Middle frontal gyrus (tissue), 1 donor: ENCODE results near the gene SORCS2.

Source experiments
- DNase-seq: peaks from one replicate; pipeline ENCODE4 v3.0.0-alpha.2; 2015; ENCODE audit warnings: low spot score; ENCODE audit errors: extremely low spot score

The SORCS2 gene

DNA sequence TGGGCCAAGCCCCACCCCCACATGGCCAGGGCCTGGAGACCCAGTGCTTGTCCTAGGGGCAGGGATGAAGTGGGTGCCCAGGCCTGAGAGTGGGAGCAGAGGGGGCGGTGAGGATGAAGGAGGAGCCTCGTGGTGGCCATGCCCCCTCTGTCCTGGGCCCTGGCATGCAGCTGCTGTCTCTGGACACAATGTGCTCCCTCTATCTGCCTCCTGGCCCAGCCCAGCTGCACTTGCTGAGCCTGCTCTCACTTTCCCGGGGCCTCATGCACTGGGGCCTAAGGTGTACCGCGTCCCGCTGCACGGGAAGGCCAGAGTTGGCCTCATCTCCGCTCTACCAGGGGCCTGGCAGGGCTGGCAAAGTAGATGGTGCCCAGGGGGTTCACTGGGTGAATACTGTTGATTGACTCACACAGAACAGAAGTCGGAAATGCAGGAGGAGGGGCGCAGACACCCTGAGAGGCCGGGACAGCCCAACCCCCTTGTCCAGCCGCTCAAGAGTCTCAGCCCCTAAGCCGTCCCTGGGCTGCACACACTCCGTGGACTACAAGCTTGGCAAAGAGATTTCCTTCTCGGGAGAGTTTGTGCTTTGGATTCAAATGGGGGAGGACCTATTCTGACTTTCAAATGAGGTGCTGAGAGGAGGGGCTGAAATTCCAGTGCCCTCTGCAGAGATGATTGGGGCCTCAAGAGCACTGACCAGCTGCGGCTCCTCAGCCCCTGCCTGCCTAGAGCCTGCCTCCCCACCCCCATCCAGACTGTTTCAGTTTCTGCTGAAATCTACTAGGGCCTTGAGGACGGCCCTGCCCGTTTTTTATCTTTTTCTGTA lies 130.0 kb downstream of the SORCS2 start:
- no peak for DNase-seq

DNA sequence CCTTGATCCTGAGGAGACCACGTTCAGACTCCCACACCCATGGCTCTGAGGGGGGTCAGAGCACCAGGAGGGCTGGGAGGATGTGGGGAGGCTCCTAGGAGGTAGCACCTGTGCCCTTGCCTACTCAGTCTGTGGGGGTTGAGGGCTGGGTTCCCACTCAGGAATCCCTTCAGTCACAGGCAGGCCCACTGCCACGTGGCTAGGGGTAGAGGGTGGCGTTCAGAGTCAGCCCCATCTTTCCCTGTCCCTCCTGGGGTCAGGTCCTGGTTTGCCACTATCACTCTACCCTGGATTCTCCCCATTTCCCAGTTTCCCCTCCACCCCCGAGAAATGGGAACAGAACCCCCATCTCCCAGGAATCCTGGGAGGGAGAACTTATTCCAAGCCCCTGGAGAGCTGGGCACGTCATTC lies 131.1 kb downstream of the SORCS2 start:
- DNase-seq: no peak

DNA sequence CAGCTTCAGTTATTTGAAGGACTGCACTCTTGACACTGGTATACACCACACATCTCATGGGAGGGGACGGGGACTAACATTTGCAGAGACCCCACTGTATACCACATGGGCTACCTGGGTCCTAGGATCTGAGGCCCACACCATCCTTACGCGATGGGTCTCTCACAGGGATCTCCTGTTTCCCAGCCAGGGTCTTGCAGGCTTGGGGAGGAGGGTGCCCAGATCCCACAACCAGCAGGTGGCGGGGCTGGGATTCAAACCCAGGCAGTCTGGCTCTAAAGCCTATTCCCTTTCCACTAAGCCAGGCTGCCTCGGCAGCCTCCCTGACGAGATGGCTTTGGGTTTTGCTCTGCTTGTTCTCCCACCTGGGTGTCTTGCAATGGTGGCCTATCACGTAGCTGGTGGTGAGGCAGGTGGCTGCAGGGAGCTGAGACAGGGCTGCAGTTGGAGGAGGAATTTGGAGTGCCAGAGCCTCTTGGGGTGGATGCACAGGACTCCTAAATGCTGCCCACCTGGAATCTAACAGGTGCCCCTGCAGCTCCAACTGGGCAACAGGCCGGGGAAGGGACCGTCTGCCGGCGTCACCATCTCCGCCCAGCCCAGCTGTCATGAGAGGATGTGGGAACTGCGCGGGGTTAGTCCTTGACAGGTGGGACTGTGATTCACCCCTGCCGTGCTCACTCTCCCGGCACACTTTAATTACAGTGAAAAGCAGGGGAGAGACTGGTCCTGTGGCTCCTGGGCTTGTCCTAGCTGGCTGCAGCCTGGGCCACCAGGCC lies 131.7 kb downstream of the SORCS2 start:
- DNase-seq: no peak

DNA sequence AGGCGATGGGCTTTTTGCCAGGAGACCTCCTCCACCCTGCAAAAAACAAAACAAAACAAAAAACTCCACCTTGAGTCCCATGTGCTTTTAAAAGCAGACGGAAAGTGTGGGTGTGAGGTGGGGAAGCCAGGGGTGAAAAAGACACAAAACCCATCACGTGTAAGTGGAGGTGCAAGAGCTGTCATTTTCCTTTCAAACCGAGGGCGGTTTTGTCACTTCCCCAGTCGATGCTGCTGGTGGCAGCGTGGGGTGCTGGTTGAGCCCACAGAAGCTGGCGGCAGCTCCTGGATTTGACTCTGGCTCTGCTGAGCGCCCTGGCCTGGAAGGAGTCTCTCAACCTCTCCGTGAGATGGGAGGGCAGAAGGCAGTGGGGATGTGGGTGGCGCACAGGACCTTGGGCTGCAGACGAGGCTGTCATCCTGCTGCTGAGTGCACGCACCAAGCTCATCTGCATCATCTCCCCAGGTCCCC lies 132.3 kb downstream of the SORCS2 start:
- DNase-seq: no peak

GRCh38 chr4:7325541-7325940 lies 133.2 kb downstream of the SORCS2 start:
- DNase-seq: no peak

DNA sequence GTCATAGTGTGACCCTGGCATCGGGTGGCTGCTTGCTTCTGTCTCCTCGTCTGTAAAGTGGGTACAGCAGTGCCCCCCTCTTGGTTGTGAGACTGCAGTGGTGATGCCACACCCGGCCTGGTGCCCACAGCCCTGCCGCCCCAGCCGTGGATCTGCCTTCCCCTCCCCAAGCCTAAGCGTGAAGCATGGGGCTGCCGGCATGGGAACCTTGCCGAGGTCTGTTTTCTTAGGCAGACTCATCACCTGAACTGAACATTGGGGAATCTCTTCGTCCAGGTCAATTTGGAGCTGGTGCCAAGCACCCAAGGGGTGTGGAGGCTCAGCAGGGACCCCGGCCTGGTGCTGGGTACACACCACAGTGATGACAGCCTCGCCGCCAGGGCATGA lies 134.0 kb downstream of the SORCS2 start:
- no peak for DNase-seq

GRCh38 chr4:7326693-7327340 lies 134.5 kb downstream of the SORCS2 start:
- DNase-seq: no peak

GRCh38 chr4:7327341-7327885 lies 135.1 kb downstream of the SORCS2 start:
- DNase-seq: no peak

DNA sequence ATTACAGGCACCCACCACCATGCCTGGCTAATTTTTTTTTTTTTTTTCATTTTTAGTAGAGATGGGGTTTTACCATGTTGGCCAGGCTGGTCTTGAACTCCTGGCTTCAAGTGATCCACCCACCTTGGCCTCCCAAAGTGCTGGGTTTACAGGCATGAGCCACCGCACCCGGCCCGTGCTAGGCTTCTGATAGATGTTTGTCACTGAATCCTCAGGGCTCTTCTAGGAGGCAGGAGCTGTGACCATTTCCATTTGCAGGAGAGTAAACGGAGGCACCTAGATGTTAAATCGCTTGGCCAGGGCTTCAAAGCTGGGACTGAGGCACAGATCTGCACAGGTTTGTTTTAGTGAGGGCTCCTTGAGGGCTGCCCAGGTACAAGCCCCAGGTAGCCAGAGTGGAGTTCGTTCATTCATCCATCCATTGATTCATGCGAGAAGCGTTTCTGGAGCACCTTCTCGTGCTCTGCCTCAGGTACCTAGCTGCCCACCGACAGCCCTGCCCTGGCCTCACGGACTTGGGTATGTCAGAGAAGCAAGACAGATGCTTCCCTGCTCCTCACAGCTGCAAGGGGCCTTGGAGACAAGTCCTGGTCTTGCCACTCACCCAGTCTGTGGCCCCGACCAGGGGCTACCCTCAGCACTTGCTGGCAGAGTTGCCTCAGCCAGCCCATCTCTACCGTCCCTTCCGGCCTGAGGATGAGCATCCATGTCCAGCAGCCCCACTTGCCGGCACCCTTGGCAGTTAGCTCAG lies 136.0 kb downstream of the SORCS2 start:
- DNase-seq: no peak

- DNase-seq: no peak
Observed at GRCh38 chr4:7328913-7329638, 136.7 kb downstream of the SORCS2 start.

- no peak for DNase-seq
Observed at GRCh38 chr4:7330031-7330596, 137.8 kb downstream of the SORCS2 start.

DNA sequence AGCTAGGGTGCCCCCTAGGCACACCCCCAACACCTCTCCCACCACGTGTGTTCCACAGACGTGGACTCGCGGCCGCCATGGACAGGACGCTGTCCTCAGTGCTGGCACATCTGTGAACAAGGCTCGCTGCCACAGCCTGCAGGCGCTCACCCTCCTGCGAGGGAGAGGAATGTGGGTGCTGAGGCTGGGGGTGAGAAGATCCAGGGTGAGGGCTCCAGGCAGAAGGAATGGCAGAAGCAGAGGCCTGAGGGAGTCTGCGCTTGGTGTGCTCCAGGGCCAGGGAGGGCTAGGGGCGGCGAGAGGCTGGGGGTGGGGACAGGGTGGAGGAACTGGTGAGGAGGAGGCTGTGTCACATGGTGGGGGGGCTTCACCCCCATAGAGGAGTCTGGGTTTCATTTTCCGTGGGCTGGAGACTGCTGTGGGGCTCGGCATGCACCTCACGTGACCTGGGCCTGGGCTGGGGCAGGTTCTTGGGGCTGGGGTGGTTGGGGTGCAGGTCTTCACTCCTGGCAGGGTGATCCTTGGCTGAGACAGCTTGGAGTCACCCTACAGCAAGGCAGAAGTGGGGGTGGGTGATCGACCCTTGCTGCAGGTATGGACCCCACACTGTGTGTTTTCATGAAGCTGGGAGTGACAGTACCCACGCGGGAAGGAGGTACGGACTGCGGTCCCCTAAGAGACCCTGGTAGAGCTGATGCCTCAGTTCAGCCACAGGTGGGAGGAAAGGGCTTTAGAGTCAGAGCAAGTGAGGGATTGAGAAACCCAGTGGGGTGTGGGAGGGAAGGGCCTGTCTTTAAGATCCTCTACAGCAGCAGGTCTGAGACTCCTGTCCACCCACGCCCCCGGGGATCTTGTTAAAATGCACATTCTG lies 138.7 kb downstream of the SORCS2 start:
- DNase-seq: no peak

DNA sequence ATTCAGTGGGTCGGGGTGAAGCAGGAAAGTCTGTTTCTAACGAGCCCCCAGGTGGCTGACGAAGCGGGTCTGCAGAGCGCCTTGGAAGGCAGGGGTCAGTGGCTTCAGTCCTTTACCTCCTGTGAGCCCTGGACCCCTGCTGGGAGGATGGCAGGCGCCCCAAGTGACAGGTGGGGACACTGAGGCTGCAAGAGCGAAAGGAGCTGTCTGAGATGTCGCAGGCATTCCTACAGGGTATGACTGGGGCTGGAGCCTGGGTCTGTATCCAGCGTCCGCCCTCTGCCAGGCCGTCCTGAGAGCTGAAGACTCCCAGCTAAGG lies 139.3 kb downstream of the SORCS2 start:
- DNase-seq: no peak

DNA sequence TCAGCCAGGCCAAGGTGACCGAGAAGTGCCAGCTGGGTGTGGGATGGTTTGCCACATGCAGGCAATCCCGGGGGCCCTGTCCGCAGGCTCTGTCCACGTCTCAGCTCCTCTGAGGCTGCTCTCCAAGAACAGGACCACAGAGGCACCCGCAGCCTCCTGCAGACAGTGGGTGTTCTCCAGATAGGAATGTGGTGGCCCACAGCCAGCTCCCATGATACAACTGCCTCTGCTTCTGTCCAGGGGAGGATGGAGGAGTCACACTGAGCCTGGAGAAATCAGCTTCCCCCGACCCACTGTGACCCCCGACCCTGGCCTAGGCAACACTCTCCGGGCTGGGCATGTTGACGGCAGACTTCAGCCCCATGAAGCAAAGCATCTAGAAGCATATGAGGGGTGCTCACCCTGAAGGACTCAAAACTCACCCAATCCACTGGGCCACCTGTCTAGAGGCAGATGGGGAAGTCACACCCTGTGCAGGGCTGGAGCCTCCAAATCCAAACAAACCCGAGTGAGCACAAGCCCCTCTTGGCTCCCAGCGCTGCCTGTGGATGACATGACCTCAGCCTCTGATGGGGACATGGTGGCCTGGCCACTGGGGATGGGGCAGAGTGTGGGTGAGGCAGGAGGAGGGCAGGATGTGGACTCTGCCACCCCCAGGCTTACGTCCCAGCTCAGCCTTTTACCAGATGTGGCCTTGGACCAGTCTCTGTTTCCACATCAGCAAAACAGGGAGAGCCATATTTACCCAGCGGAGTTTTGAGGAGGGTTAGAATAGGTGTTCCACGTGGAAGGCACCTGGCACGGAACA lies 140.1 kb downstream of the SORCS2 start:
- DNase-seq: no peak

DNA sequence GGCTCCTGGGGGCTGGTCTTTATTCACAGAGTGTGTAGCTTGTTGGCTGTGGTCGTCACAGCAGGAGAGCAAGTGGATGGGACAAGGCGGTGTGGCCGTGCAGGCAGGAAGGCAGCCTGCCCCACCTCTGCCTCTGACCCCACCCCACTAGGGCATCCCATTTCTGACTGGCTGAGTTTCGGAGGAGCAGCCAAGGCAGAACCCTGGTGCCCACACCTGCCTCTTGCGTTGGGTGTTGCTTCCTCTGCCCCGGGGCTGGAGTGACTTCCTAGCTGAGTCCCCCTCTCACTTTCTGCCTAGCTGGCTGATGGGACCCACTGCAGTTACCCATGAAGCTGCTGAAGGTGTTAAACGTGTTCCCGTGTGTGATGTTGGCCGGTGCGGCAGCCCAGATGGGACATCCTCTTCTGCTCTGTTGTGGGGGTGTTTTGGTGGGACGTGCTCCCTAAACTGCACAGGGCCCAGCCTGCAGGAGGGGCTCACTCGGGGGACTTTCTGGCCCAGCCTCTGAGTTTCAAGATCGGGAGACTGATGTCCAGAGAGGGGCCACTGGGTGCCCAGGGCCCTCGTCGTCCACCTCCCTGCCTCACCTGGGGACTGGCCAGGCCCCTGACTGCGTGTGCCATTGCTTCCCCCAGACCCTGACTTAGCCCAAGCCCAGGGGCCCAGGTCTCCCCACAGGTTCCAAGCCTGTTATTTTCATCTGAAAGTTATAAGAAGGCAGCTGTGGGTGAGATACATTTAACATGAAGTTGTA lies 140.9 kb downstream of the SORCS2 start:
- no peak for DNase-seq

DNA sequence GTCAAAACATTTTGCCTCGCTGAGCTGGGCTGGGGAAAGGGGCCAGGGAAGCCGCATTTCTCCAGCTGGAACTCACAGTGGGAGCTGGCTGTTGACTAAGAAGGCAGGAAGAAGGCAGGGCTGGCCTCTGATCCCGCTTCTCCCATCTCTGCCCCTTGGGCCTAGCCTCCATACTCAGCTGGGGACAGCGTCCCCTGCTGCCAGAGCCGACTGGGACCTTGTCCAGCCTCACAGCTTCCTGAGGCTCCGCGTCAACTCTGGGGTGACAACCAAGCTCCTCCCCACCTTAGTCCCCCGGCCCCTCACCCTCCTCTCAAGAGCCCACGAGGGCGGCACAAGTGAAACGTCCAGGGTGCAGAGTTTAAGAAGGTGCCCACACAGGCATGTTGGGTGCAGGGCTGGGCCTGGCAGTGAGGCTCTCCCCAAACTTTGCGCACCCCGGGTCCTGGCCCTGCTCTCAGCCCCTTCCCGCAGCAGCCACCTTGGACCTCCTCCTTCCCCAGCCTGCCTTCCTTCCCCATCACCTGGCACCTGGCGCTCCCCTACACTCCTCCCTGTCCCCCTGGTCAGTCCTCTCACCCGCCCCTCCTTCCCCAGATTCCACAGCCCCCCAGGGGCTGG lies 141.6 kb downstream of the SORCS2 start:
- DNase-seq: no peak
